HuH-7.5 (cell line): ENCODE measurements around the gene ALPL.

ENCODE experiments used
- DNase-seq: peaks from one replicate; pipeline ENCODE4 v3.0.0; 2011; ENCODE audit warnings: low spot score

ALPL gene

DNA sequence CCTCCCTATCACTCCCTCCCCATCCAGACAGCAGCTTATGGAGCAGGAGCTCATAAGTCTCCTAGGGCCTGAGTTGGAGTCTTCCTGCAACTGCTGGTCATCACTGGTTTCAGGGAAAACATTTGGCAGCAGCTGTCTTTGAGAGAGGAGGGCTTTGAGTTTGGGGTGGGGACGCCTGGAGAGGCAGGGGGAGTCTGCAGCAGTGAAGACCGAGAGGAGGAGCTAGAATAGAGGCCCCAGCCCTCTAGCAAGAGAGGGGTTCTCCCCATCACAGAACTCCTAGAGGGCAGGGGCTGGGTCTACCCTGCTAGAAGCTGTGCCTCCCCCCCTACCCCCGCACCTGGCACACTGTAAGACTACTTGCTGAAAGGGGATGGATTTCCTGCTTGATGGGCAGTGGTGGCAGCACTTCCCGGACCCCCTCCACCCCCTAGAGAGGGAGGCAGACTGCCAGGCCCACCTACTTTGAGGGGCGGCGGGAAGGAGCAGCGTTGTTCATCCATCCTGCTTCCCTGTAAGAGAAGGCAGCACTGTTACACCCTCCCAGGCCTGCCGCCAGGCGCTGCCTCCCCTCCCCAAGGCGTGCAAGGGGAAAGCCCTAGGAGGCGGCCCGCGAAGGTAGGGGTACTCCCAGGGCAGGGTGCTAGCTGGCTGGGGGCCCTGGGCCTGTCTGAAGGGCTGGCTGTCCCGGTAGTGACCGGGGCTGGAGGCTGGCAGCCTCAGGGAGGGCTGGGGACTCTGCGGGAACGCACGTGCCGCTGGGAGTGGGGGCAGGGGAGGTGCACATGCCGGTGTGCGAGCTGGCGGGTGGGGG lies 109.5 kb downstream of the ALPL start:
- no peak for DNase-seq

DNA sequence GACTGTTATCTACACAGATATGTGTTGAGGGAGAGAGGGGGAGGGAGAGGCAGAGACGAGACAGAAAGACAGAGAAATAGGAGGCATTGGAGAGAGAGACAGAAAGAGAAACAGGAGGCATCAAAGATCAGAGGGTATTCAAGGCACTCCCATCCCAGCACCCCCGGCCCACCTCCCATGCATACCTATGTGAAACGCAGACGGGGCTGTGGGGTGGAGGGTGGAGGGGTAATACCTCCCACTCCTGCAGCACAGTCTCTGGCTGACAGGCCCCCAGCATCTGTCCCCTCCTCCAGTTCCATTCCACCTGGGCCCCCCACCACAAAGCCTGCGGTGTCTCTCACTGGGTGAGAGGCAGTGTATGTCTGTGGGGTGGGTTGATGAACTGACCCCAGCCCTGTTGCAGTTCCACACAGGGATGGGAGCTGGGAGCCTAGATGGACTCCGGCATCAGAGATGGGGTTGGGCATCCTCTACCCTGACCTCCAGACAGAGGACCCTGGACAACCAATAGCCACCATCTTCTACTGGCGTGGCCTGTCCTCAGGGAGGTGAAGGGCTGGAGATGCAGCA lies 110.2 kb downstream of the ALPL start:
- DNase-seq: no peak

GRCh38 chr1:21620011-21620410 lies 110.8 kb downstream of the ALPL start:
- no peak for DNase-seq

- DNase-seq: no peak
Observed at GRCh38 chr1:21620496-21620895, 111.3 kb downstream of the ALPL start.

DNA sequence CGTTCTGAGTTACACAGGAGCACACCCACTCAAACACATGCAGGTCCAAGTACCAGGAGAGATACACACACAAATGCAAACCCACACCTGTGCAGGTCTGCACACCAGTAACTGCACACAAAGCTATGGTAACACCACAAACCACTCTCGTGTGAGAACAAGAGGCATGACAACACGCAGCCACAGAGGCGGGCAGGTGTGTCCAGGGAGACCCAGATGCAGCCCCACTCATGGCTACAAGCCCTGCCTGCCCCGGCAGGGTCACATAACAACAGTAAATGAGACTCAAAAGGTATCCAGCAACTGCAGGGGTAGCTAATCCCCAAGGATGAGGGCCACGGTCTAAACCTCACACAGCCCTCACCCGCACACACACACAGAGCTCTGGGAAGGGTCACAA lies 111.8 kb downstream of the ALPL start:
- no peak for DNase-seq

DNA sequence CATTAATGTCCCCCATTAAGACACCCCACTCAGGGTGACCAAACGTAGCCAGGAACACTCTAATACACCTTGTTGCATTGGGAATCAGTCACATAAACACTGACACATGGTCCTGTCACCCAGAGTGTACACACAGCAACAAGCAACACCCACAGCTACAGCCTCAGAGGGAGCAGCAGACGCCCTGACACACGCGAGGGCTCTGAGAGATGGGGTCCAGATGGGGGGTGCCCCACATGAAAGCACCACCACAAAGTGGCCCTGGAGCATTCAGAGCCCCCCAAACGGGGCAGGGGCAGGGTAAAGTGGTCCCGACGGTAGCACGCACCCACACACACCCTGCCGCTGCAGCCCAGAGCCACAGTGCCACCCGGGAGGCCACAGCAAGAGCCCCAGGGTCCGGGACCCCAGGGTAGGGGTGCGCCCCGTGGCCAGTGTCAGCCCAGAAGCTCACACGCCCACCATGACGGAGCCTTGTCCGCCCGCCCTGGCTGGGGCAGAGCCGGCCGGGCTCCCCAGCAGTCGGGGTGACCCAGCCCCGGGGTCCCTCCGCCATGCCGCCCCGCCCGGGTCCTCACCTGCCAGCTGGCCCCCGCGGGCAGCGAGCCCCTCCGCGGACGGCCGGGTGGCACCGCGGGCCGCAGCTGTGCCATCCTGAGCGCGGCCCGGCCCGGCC lies 112.7 kb downstream of the ALPL start:
- no peak for DNase-seq

DNA sequence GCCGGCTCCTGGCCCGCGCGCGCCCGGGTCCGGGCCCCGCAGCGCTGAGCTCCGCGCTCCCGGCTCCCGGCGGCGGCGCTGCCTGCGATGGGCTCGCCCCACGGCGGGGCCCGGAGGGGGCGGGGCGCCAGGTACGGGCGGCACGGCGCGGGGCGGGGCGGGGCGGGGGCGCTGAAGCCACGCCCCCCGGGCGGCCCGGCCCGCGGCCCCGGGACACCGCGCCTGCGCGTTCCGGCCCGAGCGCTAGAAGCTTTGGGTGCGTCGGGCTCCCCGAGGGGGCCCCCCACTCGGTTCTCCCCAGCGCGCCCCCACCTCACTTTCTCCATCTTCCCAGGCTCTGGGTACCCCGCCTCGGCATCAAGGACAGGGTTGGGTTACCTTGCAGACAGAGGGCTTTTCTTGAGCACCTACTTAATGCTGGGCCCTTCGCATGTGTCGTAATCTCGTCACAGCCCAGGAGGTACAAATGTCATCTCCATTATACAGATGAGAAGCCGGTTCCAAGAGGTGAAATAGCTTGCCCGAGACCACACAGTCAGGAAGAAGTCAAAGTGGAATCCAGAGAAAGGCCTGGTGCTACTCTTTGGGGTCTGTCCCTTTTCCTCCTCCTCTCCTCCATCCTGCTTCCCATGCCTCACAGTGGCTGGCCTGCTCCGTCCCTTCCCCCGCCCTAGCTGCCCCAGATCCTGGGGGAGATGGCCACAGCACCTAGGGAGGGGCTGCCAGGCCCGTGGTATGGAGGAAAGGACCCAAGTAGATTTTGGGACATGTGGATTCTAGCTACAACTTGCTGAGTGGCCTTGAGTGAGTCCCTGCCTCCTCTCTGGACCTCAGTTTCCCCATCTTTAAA lies 113.5 kb downstream of the ALPL start:
- DNase-seq: peak; percentile 93

DNA sequence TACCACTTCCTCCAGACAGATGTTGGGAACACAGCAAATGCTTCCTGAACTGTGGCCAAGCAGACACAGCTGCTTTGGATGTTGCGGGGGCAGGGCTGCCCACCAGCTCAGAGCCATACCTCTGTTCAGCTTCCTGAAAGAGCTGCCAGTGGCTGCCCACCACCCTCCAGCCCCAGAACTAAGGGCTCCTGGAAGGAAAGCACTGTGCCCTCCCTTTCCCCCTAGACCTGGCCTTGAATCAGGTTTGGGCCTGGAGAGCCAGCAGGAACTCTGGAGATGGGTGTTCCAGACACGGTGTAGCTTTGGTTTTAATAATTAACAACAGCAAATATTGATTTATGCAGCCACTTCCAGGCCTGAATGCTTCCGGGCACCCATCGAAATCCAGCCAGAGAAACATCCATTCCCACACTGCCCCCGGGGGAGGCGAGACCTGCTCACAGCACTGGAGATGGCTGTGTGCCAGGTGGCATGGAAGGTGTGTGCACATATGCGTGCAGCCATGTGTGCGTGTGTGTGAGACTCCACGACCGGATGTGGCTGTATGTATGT lies 114.3 kb downstream of the ALPL start:
- DNase-seq: peak; percentile 75

DNA sequence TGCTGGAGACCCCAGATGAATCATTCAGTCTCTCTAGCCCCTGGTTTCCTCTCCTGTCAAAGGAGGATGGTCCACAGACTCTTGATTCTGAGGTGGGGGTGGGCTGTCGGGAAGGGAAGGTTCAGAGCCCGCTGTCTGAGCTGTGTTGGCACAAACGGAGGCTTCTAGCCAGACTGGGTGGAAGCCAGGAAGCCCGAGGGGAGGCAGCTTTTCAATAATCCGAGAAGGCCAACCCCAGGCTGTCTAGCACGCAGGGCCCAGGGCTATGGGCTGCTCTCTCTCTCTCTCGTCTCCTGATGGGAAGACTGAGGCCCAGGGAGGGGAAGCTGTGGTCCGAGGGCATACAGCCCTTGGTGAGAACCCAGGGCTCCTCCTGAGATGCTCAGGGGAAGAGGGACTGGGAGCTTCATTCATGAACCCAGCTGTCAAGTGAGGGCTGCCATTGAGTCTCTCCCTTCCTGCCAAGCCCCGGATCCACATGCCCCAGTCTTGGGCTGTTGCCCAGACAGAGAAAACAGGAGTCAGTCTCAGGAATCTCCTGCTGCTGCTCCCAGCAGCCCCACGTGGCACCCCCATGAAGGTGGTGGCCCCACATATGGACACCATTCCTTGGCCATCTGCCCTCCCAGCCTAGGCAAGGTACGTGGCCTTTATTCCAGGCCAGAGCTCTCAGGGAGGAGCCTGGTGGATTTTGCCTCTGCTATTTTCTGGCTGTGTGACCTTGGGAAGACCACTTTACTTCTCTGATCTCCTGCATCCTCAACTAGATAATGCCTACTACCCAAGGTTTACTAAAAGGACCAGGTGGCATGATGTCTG lies 115.6 kb downstream of the ALPL start:
- DNase-seq: no peak

GRCh38 chr1:21625390-21626190 lies 116.4 kb downstream of the ALPL start:
- no peak for DNase-seq

- no peak for DNase-seq
Observed at GRCh38 chr1:21626921-21627339, 117.7 kb downstream of the ALPL start.
